HG03460 (cell line): ENCODE data around the gene ADA.
"Not testable (repeated sequence)": the region's sequence is repeated elsewhere in the genome, so short reads cannot be mapped to it uniquely, and the experiment has no call there.

ENCODE experiments used
- ATAC-seq: cut with Tn5 transposase; IDR thresholded peaks from one replicate; pipeline ENCODE4 v1.9.1; 2021; ENCODE audit not compliant: unreplicated experiment

Gene ADA

GRCh38 chr20:44601236-44601671 lies 50.2 kb downstream of the ADA start:
- ATAC-seq = no peak

GRCh38 chr20:44600758-44601201 lies 50.7 kb downstream of the ADA start:
- ATAC-seq = no peak

- ATAC-seq = no peak
Measured at GRCh38 chr20:44600301-44600700, 51.2 kb downstream of the ADA start.

GRCh38 chr20:44599715-44600114 lies 51.8 kb downstream of the ADA start:
- no peak for ATAC-seq

GRCh38 chr20:44598423-44599305 lies 52.8 kb downstream of the ADA start:
- ATAC-seq = no peak

- no peak for ATAC-seq
Measured at GRCh38 chr20:44597930-44598329, 53.6 kb downstream of the ADA start.

- ATAC-seq = no peak
Measured at GRCh38 chr20:44597516-44597915, 54.0 kb downstream of the ADA start.

GRCh38 chr20:44596876-44597275 lies 54.6 kb downstream of the ADA start:
- ATAC-seq = no peak

GRCh38 chr20:44596010-44596409 lies 55.5 kb downstream of the ADA start:
- ATAC-seq = no peak

- no peak for ATAC-seq
Measured at GRCh38 chr20:44594730-44595129, 56.8 kb downstream of the ADA start.

- no peak for ATAC-seq
Measured at GRCh38 chr20:44593751-44594150, 57.7 kb downstream of the ADA start.

GRCh38 chr20:44592366-44592765 lies 59.1 kb downstream of the ADA start:
- ATAC-seq = no peak

- ATAC-seq = no peak
Measured at GRCh38 chr20:44590980-44591778, 60.3 kb downstream of the ADA start.

- ATAC-seq = no peak
Measured at GRCh38 chr20:44589537-44589936, 62.0 kb downstream of the ADA start.

GRCh38 chr20:44588321-44588720 lies 63.2 kb downstream of the ADA start:
- ATAC-seq = not testable (repeated sequence)

GRCh38 chr20:44587035-44587980 lies 64.2 kb downstream of the ADA start:
- ATAC-seq = no peak

GRCh38 chr20:44586289-44586911 lies 65.1 kb downstream of the ADA start:
- peak; percentile 68 for ATAC-seq

- ATAC-seq = no peak
Measured at GRCh38 chr20:44585057-44585963, 66.2 kb downstream of the ADA start.

GRCh38 chr20:44584162-44584561 lies 67.3 kb downstream of the ADA start:
- ATAC-seq = no peak
